Spinal cord (tissue), 10 donors: Measurements from ENCODE around the gene CMIP. TPM values are rescaled to one million over a fixed set of nuclear protein-coding genes. Genes with fewer than 3 reads are reported as not detected.

Source experiments
- DNase-seq, 6 donors: peaks; one replicate each; pipeline versions ENCODE4 v3.0.0 to v3.0.0-alpha.2; 2013 to 2015; ENCODE audit warnings: low spot score in 6 of 6, low read depth in 4 of 6
- H3K27ac ChIP-seq: one replicate; pipeline ENCODE4 v1.5.1; 2013; ENCODE audit warnings: low read depth, low read length, control low read depth
- H3K27me3 ChIP-seq: one replicate; pipeline ENCODE4 v1.6.1; 2013; ENCODE audit warnings: low read length; ENCODE audit not compliant: control insufficient read depth, insufficient read depth
- H3K36me3 ChIP-seq: one replicate; pipeline ENCODE4 v1.6.1; 2013; ENCODE audit warnings: low read length; ENCODE audit not compliant: control insufficient read depth, insufficient read depth
- H3K4me1 ChIP-seq: one replicate; pipeline ENCODE4 v1.6.1; 2013; ENCODE audit warnings: low read length; ENCODE audit not compliant: control insufficient read depth, insufficient read depth
- H3K4me3 ChIP-seq: one replicate; pipeline ENCODE4 v1.5.1; 2013; ENCODE audit warnings: low read depth, low read length, control low read depth
- H3K9me3 ChIP-seq: one replicate; pipeline ENCODE4 v1.6.1; 2013; ENCODE audit warnings: low read length; ENCODE audit not compliant: control insufficient read depth, insufficient read depth
- WGBS: methylation state at CpG from one replicate; pipeline ENCODE4 v1.1.5; 2013; ENCODE audit warnings: missing lambda C conversion rate; ENCODE audit not compliant: insufficient coverage; 5-methylcytosine and 5-hydroxymethylcytosine counted together
- polyA plus RNA-seq, 2 donors: library from polyadenylated mRNA; unstranded; fragments of 120-200 nt; gene quantifications; one replicate each; pipeline ENCODE4 v1.2.1, GENCODE V29; 2013; ENCODE audit not compliant: insufficient read length in 2 of 2
- total RNA-seq, 2 donors: library from RNA; depleted of rRNA in 1 of 2; stranded (reverse); fragments of 120-200 nt in 1 of 2; fragments of >200 nt in 1 of 2; gene quantifications; one replicate each; pipeline versions ENCODE4 v1.2.3 to v1.2.4, GENCODE V29; 2013 to 2014
- donor health status: healthy.

CMIP gene
- total and polyA plus RNA-seq, 4 donors: 20.6 to 151 (median 100) TPM

DNA sequence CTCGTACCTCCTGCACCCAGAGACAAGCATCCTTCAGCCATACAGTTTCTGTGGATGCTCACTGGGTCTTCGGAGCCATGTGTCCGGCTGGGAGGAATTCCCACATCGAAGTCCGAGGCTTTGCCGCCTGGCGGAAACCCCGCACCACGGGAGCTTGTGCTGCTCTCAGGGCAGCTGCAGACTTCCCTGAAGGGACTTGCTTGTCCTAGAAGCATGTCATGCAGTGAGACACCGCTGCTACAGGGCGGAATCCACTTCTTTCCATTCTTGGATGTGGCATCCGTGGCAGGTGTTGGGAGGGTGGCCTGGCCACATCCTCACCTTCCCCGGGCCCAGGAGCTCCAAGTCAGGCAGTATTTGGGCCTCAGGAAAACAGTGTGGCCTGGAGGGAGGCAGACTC is 122.5 kb downstream of the CMIP start:
- Histone ChIP-seq H3K4me1 (peaks cover 67% of the 10 kb centered on the region), H3K36me3 (peaks cover 5% of the 10 kb centered on the region), H3K4me3 (no peak overlapping the region), H3K27me3 (no peaks in the 10 kb centered on the region), H3K27ac (no peak overlapping the region), H3K9me3 (no peaks in the 10 kb centered on the region)
- no peak for DNase-seq
- WGBS: 93% methylated on average over 13 of the region's 13 CpGs

DNA sequence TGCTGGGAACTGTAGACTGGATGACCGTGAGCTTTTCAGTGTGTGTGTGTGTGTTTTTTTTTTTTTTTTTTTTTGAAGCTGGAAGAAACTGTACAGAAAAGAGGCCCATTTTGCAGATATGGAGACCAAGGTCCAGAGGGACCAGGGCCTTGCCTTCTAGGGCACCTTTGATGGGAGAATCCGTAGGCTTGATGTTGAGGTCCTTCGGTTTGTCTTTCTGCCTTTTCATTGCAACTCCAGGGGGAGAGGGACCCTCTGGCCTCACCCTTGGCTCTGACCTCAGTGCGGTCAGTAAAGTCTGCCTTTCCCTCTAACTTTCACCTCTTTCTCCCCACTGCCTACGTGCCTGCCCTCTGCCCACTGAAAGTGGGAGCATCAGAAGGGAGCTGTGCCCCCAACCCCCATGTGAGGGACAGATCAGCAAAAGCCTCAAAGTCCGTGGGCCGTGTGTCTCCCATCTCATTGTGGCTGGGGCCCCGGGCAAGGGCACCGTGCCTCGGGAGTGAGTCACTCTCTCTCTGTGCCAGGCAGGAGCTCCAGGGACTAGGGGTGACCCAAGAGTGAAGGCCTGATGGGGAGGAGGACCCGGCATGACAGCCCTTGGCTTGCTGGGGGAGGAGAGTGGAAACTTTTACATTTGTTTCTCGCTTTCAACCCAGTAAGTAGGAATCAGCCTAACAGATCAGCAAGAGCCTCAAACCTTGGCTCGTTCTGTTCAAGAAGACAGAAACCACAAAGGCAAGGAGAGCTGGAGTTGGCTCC is 123.6 kb downstream of the CMIP start:
- Histone ChIP-seq H3K27ac (peak overlapping the region; percentile 47), H3K27me3 (no peaks in the 10 kb centered on the region), H3K36me3 (peaks cover 5% of the 10 kb centered on the region), H3K4me1 (peaks cover 61% of the 10 kb centered on the region), H3K9me3 (no peaks in the 10 kb centered on the region), H3K4me3 (no peak overlapping the region)
- DNase-seq: peak in 1 of 6 donors; percentile 34
- 49% methylated on average over 9 of the region's 13 CpGs for WGBS

DNA sequence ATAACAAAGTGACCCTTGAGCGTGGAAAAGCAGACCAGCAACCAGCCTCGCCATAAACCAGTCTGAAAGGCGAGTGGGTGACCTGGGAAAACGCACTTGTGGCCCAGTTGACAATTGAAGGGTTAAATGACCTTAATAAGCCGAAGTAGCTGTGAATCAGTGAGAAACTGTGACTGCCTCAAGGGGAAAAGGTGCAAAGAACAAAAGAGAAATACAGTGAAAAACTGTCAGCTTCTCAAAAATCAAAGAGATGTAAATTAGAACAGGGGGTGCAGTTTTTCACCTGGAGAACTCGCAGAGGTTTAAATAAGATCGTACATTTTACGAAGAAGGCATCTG is 124.1 kb downstream of the CMIP start:
- Histone ChIP-seq H3K27ac (no peak overlapping the region), H3K27me3 (no peaks in the 10 kb centered on the region), H3K4me3 (no peak overlapping the region), H3K36me3 (peaks cover 5% of the 10 kb centered on the region), H3K9me3 (no peaks in the 10 kb centered on the region), H3K4me1 (peaks cover 56% of the 10 kb centered on the region)
- WGBS: 64% methylated on average over 8 of the region's 8 CpGs
- DNase-seq: no peak

DNA sequence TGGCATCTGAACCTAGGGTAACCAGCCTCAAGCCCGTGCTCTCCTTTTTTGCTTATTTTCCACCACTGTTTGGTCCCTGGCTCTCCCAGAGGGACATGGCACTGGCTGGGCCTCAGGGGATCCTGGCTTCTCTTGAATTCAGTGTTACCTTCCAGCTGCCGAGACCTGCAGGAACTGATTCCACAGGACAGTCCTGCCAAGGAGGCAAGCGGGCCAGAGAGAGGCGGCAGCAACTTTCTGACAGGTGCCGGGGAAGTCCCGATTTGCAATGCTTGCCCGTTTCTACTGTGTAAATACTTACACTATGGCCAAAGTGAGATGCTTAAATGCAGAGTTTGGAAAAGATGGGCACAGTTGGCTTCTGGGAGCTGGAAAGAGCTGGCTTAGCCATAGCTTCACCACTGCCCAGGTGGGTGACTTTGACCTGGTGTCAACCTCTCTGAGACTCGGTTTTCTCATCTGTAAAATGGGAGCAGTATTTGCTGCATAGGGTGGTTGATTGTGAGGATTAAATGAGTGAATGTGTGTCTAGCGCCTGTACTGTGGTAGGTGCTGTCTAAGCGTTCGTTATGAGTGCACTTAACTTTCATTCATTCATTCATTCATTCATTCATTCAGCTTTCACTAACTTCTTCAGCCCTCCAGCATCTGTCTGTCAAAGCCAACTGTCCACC is 124.9 kb downstream of the CMIP start:
- no peak for DNase-seq
- no peak overlapping the region for H3K4me3 ChIP-seq
- no peak overlapping the region for H3K27ac ChIP-seq
- H3K4me1 ChIP-seq: peaks cover 55% of the 10 kb centered on the region
- H3K9me3 ChIP-seq: no peaks in the 10 kb centered on the region
- H3K27me3 ChIP-seq: no peaks in the 10 kb centered on the region
- peaks cover 5% of the 10 kb centered on the region for H3K36me3 ChIP-seq
- 94% methylated on average over 7 of the region's 11 CpGs for WGBS

DNA sequence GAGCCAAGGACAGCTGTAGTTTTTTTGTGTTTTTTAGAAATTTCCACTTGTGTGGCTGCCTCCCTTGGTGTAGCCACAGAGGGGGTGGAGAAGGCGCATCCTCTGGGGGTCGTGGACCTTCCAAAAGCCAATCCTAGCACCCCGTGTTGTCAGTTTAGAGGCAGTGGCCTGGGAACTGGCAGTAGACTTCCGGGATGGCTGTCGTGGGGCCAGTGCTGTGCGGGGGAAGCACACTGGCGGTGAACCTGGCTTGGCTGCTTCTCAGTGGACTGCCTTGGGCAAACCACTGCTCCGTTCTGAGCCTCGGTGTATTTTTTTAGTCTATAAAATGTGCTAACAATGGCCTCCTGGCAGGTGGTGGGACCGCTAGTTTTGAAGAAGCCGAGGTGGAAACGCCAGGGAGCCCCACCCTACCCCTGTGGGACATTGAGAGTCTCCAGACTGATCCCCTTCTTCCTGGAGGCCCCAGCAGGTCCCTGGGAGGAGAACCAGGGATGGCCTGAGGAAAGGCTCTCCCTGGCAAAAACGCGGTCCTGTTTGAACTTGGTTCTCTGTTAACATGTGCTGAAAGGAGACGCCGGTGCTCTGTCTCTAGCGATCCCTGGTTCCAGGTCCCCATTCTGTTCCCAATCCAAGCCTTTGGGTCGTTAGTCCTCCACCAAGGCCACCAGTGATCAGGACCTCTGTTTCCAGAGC is 125.7 kb downstream of the CMIP start:
- peaks cover 5% of the 10 kb centered on the region for H3K36me3 ChIP-seq
- H3K4me1 ChIP-seq: peaks cover 50% of the 10 kb centered on the region
- WGBS: 72% methylated on average over 14 of the region's 18 CpGs
- no peak overlapping the region for H3K4me3 ChIP-seq
- no peak overlapping the region for H3K27ac ChIP-seq
- no peaks in the 10 kb centered on the region for H3K27me3 ChIP-seq
- DNase-seq: no peak
- no peaks in the 10 kb centered on the region for H3K9me3 ChIP-seq

DNA sequence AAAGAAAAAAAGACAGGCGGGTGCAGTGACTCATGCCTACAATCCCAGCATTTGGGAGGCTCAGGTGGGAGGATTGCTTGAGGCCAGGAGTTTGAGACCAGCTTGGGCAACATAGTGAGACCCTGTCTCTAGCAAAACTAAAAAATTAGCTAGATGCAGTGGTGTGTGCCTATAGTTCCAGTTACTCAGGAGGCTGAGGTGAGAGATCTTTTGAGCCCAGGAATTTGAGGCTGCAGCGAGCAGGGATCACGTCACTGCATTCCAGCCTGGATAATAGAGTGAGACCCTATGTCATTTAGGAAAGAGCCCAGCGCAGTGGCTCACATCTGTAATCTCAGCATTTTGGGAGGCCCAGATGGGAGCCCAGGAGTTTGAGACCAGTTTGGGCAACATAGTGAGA is 126.6 kb downstream of the CMIP start:
- peaks cover 2% of the 10 kb centered on the region for H3K36me3 ChIP-seq
- WGBS: 100% methylated on average over 3 of the region's 4 CpGs
- H3K27ac ChIP-seq: no peak overlapping the region

DNA sequence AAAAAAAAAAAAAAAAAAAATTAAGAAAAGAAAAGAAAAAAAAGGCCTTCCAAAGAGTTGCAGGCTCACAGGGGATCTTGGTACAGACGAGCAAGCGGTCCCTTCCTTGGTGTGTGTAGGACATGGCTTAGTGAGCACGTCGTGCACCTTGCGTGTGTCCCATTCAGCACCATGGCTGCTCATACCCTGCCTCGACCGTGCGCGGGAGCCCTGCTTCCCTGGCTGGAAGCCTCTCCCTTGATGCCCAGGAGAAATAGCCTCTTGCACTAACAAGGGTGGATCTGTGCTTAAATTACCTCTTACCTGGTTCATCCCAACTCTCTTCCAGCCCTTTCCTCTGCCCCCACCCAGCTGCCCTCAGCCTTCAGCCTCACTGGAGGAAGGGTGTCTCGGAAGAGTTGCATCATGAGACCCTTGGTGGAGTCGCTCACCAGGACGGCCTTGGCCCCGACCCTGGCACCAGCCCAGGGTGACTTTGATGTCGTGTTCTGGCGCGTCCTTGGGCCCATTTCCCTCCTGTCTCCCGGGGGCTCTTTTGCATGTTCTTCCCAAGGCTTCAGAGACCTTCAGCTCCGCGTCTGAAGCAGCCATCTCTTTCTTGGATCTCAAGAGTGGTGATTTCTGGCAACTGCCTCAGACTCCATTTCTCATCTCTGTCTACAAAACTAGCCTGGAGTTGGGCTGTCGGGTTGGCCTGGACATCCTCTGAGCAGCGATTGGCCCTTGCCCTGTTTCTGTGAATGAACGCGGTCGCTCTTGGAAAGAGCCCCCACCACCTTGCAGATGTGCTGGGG is 127.2 kb downstream of the CMIP start:
- Histone ChIP-seq H3K36me3 (peaks cover 2% of the 10 kb centered on the region), H3K4me3 (no peak overlapping the region), H3K27ac (no peak overlapping the region), H3K9me3 (no peaks in the 10 kb centered on the region), H3K27me3 (no peaks in the 10 kb centered on the region), H3K4me1 (peaks cover 41% of the 10 kb centered on the region)
- WGBS: 66% methylated on average over 18 of the region's 24 CpGs
- DNase-seq: no peak

More for the DNA sequence above, 126.6 kb downstream of the CMIP start:
- no peaks in the 10 kb centered on the region for H3K27me3 ChIP-seq
- H3K4me1 ChIP-seq: peaks cover 41% of the 10 kb centered on the region
- no peak overlapping the region for H3K4me3 ChIP-seq
- no peak for DNase-seq
- H3K9me3 ChIP-seq: no peaks in the 10 kb centered on the region

DNA sequence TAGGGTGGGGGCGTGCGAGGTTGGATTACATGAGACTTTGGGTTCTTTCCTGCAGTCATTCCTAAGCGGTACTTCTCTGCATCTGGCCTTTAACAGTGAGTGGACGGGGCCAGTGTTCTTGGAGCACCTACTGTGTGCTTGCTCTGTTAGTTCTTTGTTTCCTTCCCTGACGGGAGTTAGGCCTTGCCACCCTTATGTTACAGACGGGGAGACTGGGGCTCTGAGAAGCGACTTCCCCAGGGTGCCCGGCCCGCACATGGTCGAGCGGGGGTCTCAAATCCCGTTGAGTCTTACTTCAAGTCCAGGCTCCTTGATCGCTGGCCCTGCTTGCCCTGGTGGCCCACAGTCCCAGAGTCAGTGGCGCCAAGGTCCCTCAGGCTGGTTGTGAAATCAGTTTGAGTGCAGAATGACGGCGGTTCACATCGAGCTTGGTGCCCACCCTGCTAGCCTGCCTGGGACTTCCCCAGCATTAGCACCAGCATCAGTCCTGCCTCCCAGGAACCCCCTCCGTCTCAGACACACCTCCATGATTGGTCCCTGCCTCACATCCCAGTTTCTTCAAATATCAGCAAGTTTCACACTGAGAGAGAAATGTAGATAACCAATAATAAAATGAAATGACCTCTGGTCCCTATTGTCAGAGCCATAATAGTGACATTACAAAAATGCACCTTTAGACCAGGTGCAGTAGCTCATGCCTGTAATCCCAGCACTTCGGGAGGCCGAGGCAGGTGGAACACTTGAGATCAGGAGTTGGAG is 128.0 kb downstream of the CMIP start:
- Histone ChIP-seq H3K4me1 (peaks cover 36% of the 10 kb centered on the region), H3K4me3 (no peak overlapping the region), H3K27me3 (no peaks in the 10 kb centered on the region), H3K9me3 (no peaks in the 10 kb centered on the region), H3K36me3 (peaks cover 2% of the 10 kb centered on the region), H3K27ac (no peak overlapping the region)
- whole genome bisulfite sequencing: 91% methylated on average over 19 of the region's 20 CpGs
- DNase-seq: no peak

DNA sequence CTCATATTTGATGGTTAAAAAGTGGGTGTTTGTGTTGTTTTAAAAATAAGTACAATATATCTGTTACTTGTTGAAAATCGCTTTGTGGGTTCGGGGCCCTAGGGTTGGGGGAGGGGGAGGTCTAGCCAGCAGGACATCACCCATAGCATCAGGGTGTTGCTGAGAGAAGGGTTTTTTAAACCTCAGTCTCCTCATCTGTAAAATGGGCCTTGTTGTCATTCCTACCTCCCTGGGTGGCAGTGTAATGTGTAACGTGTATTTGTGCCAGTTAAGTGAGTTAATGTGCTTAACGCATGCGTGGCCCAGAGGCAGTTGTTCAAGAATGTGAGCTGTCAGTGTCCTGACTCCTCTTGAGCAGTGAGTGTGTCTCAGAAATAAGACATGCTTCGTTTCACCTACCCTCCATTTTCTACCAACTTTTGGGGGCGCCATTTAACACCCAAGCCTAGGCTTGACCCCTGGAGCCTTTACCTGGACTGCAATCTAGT is 129.0 kb downstream of the CMIP start:
- H3K4me3 ChIP-seq: no peak overlapping the region
- WGBS: 87% methylated on average over 3 of the region's 7 CpGs
- H3K27ac ChIP-seq: no peak overlapping the region
- no peaks in the 10 kb centered on the region for H3K27me3 ChIP-seq
- H3K4me1 ChIP-seq: peaks cover 29% of the 10 kb centered on the region
- no peaks in the 10 kb centered on the region for H3K9me3 ChIP-seq
- no peak for DNase-seq
- H3K36me3 ChIP-seq: peaks cover 2% of the 10 kb centered on the region
